Thoracic aorta (tissue), 2 donors: Measurements from ENCODE around the gene ATP1B1. TPM values are rescaled to one million over a fixed set of nuclear protein-coding genes. Genes with fewer than 3 reads are reported as not detected.
"Not testable (repeated sequence)": the region's sequence is repeated elsewhere in the genome, so short reads cannot be mapped to it uniquely, and the experiment has no call there.

Experiments used
- ATAC-seq: fragments of 150-250 bp; one replicate; pipeline ENCODE4 v1.8.0; 2017; ENCODE audit warnings: low read depth; ENCODE audit not compliant: insufficient number of reproducible peaks, low FRiP score
- DNase-seq: peaks from one replicate; pipeline ENCODE4 v3.0.0-alpha.2; 2020; ENCODE audit warnings: low spot score
- H3K27ac ChIP-seq, 2 donors: fragments of 200-600 bp; sonication (generic); 1 replicate in 1 of 2; 2 replicates in 1 of 2; pipeline ENCODE4 v1.5.1; 2016; ENCODE audit warnings: mild to moderate bottlenecking in 2 of 2, moderate library complexity in 2 of 2
- H3K27me3 ChIP-seq: fragments of 200-600 bp; sonication (generic); replicated peaks from 2 replicates; pipeline ENCODE4 v1.6.0; 2016; ENCODE audit warnings: mild to moderate bottlenecking; ENCODE audit not compliant: insufficient read depth
- H3K36me3 ChIP-seq: fragments of 200-600 bp; sonication (generic); one replicate; pipeline ENCODE4 v1.5.1; 2016
- H3K4me1 ChIP-seq, 2 donors: fragments of 200-600 bp; sonication (generic); 1 replicate in 1 of 2; 2 replicates in 1 of 2; pipeline versions ENCODE4 v1.5.1 to v1.6.0; 2016; ENCODE audit warnings: low read depth in 2 of 2, mild to moderate bottlenecking in 1 of 2; ENCODE audit not compliant: control insufficient read depth in 1 of 2
- H3K4me3 ChIP-seq: fragments of 200-600 bp; sonication (generic); 2 replicates; pipeline ENCODE4 v1.5.1; 2016; ENCODE audit warnings: mild to moderate bottlenecking
- H3K9me3 ChIP-seq: fragments of 200-600 bp; sonication (generic); 2 replicates; pipeline ENCODE4 v1.5.1; 2016
- total RNA-seq, 2 donors: library from RNA; depleted of rRNA; stranded (reverse); fragments of >200 nt; gene quantifications; one replicate each; pipeline versions ENCODE4 v1.1.0 to v1.2.3, GENCODE V29; 2016
- TF ChIP-seq, protein P1 (sequence below): fragments of 200-600 bp; sonication (generic); IDR thresholded peaks from one replicate; pipeline ENCODE4 v1.5.1; 2019; ENCODE audit warnings: antibody characterized with exemption

Gene ATP1B1
- total RNA-seq, 2 donors from 2014 or later, result 19.4 to 33.9 TPM

DNA sequence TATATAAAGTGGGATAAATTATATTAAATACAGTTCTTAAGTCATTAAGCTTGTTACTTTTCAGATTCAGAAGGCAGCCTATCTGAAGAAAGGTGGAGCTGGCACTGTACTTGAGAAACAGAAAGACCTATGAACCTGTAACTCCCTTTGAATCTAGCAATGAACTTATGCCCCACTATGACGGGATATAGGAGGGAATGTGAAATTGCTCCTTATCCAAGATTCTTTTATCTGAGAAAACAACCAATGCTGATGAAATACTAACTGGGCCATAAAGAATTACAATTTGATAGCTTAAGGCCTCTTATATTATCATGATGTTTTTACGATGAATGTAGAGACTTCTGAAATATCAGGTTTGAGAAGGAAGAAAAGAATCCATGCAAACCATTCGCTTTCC, 50.1 kb downstream of the ATP1B1 start:
- no peak overlapping the region for H3K27ac ChIP-seq
- H3K36me3 ChIP-seq, result no peaks in the 10 kb centered on the region
- TF ChIP-seq, protein P1, sequence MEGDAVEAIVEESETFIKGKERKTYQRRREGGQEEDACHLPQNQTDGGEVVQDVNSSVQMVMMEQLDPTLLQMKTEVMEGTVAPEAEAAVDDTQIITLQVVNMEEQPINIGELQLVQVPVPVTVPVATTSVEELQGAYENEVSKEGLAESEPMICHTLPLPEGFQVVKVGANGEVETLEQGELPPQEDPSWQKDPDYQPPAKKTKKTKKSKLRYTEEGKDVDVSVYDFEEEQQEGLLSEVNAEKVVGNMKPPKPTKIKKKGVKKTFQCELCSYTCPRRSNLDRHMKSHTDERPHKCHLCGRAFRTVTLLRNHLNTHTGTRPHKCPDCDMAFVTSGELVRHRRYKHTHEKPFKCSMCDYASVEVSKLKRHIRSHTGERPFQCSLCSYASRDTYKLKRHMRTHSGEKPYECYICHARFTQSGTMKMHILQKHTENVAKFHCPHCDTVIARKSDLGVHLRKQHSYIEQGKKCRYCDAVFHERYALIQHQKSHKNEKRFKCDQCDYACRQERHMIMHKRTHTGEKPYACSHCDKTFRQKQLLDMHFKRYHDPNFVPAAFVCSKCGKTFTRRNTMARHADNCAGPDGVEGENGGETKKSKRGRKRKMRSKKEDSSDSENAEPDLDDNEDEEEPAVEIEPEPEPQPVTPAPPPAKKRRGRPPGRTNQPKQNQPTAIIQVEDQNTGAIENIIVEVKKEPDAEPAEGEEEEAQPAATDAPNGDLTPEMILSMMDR, result no peak
- DNase-seq (no peak), ATAC-seq (no peak)
- no peaks in the 10 kb centered on the region for H3K9me3 ChIP-seq
- H3K4me1 ChIP-seq, result peaks cover 0 to 11% of the 10 kb centered on the region in 2 donors
- H3K27me3 ChIP-seq, result no peaks in the 10 kb centered on the region
- no peak overlapping the region for H3K4me3 ChIP-seq

DNA sequence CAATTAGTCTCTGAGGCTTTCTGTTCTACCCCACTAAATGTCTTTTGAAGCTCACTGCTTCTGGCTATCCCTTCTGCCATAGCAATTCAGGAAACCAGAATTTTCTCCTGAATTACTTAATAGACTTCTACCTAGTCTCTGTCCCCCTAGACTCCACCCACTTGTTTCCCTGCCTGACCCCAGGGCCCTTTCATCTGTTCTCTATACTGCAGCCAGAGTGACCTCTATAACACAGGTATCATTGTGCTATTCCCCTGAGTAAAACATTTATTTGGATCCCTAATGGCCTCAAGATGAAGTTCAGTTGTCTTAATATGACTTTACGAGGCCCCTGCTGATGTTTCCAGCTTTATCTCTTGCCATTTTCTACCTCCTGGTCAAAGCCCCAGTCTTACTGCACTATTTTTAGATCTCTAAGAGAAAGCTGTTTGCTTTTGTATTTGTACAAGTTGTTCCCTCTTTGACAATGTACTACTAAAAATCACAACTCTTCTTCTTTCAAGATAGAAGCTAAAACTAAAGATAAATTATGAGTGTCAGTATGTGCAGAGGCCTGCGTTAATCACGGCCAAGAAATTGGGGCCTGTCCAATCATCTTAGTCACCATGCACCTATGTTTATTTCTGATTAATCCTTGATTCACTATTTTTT, 54.5 kb downstream of the ATP1B1 start:
- H3K4me3 ChIP-seq, result no peak overlapping the region
- no peak for ATAC-seq
- no peaks in the 10 kb centered on the region for H3K9me3 ChIP-seq
- H3K27ac ChIP-seq, result no peak overlapping the region
- TF ChIP-seq, protein P1, result no peak
- DNase-seq, result no peak
- H3K36me3 ChIP-seq, result no peaks in the 10 kb centered on the region
- H3K4me1 ChIP-seq, result peaks cover 0 to 15% of the 10 kb centered on the region in 2 donors
- H3K27me3 ChIP-seq, result no peaks in the 10 kb centered on the region

DNA sequence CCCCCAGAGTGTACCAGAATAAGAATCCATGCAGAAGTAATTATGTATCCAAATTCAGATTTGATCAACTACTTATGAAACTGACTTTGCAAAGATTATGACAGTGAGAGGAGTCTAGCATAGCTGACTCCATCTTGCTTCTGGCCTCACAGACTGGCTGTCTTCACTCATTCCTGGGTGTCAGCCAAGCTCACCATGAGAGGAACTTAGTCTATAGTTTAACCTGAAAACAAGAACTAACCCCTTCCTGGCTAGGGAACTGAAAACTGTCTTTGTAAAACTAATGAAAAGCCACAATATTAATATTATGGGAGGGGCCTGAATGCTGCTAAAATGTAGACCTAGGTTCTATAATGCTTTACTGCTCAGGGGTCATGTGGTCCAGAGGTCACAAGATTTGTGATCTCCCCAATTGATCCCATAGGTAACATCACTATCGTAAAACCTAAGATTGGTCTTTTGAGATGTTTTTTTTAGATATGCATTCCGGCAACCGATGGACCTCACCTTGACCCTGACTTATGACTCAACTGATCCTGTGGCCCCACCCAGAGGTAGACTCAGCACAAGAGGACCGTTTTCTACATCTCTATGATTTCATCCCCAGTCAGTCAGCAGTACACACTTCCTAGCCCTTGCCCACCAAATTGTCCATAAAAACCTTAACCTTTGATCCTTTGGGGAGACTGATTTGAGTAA, 55.2 kb downstream of the ATP1B1 start:
- TF ChIP-seq, protein P1, result no peak
- Histone ChIP-seq H3K27me3 (no peaks in the 10 kb centered on the region), H3K4me3 (no peak overlapping the region), H3K27ac (no peak overlapping the region), H3K9me3 (no peaks in the 10 kb centered on the region), H3K4me1 (peaks cover 0 to 15% of the 10 kb centered on the region in 2 donors), H3K36me3 (no peaks in the 10 kb centered on the region)
- DNase-seq (no peak), ATAC-seq (no peak)

DNA sequence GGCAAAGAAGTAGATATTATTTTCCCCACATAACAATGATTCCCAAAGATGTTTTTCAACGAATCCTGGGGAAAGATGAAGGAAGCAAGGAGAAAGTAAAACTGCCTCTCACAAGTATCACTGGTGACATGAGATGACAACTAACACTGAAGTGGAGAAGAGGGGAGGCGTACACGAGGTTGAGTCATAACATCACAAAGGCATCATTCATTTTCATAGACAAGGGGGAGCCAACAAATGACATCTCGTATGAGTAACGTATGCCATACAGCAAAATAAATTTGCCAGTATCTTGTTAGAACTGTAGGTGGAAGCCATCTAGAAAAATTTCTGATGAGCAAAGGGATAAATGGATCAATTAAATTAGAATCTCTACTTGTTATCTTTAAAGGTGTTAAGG, 56.6 kb downstream of the ATP1B1 start:
- H3K4me1 ChIP-seq, result peaks cover 0 to 15% of the 10 kb centered on the region in 2 donors
- H3K9me3 ChIP-seq, result no peaks in the 10 kb centered on the region
- no peak overlapping the region for H3K27ac ChIP-seq
- TF ChIP-seq, protein P1, result no peak
- ATAC-seq (no peak), DNase-seq (no peak)
- no peaks in the 10 kb centered on the region for H3K36me3 ChIP-seq
- no peaks in the 10 kb centered on the region for H3K27me3 ChIP-seq
- H3K4me3 ChIP-seq, result no peak overlapping the region

DNA sequence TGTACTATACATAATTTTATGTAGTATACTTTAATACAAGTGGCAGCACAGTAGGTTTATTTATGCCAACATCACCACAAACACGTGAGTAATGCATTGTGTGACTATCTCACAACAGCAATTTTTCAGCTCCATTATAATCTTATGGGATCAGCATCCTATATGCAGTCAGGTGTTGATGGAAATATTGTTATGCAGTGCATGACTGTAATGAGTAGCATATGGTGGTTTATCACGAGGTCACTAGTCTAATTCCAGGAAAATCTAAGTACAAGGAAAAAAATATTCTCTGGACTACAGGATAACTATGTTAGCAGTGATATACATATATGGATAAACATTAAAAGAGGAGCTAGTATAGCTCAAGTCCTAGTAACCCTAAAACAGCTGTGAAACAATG, 69.0 kb downstream of the ATP1B1 start:
- Histone ChIP-seq H3K36me3 (no peaks in the 10 kb centered on the region), H3K9me3 (no peaks in the 10 kb centered on the region), H3K27me3 (no peaks in the 10 kb centered on the region), H3K4me3 (no peak overlapping the region), H3K4me1 (no peaks in the 10 kb centered on the region), H3K27ac (no peak overlapping the region)
- ATAC-seq, result no peak
- TF ChIP-seq, protein P1, result no peak
- DNase-seq, result no peak

DNA sequence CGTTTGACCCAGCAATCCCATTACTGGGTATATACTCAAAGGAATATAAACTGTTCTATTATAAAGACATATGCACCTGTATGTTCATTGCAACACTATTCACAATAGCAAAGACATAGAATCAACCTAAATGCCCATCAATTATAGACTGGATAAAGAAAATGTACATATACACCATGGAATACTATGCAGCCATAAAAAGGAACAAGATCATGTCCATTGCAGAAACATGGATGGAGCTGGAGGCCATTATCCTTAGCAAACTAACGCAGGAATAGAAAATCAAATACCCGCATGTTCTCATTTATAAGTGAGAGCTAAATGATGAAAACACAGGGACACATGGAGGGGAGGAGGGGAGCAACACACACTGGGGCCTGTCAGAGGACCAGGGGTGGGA, 72.9 kb downstream of the ATP1B1 start:
- not testable (repeated sequence) for H3K4me3 ChIP-seq, H3K4me1 ChIP-seq, H3K9me3 ChIP-seq, H3K27ac ChIP-seq, H3K36me3 ChIP-seq, ATAC-seq, DNase-seq, H3K27me3 ChIP-seq
